H1 (cell line): ENCODE data around the gene EZH2. TPM values are rescaled to one million over a fixed set of nuclear protein-coding genes. Genes with fewer than 3 reads are reported as not detected.

Source experiments
- CTCF ChIA-PET: fragments of 300-600 bp; sonication (Branson Sonifier 250); formaldehyde crosslinking; loops from one replicate; lab custom pipeline; 2021; ENCODE audit not compliant: partially characterized antibody; lab: Charles Lee
- POLR2A ChIA-PET: fragments of 300-600 bp; sonication (Branson Sonifier 250); formaldehyde crosslinking; loops from one replicate; lab custom pipeline; 2021; ENCODE audit warnings: inconsistent platforms; ENCODE audit not compliant: partially characterized antibody; lab: Charles Lee
- DNase-seq, 2 experiments: peaks; one replicate each; pipeline versions ENCODE4 v3.0.0 to v3.0.0-alpha.2; 2010 to 2022; ENCODE audit warnings: low spot score in 2 of 2, low read depth in 1 of 2, mixed read lengths in 1 of 2
- FAIRE-seq: peaks from 2 replicates; lab custom pipeline; 2011; peaks lifted over from hg19 to GRCh38; lab: Jason Lieb, UNC
- H2AFZ ChIP-seq: 2 replicates; pipeline ENCODE4 v1.8.1; 2012; ENCODE audit warnings: low read length, inconsistent platforms
- H2AK5ac ChIP-seq: 2 replicates; pipeline ENCODE4 v1.6.1; 2013; ENCODE audit warnings: low read depth, low read length
- H2BK120ac ChIP-seq: replicated peaks from 2 replicates; pipeline ENCODE3; 2013; ENCODE audit warnings: low read depth, low read length, inconsistent platforms
- H2BK12ac ChIP-seq: 2 replicates; pipeline ENCODE4 v1.6.1; 2013; ENCODE audit warnings: low read depth, low read length
- H2BK15ac ChIP-seq: 2 replicates; pipeline ENCODE4 v1.6.1; 2013; ENCODE audit warnings: low read length
- H2BK20ac ChIP-seq: 2 replicates; pipeline ENCODE4 v1.6.1; 2013; ENCODE audit warnings: low read length
- H2BK5ac ChIP-seq: 2 replicates; pipeline ENCODE4 v1.6.1; 2013; ENCODE audit warnings: low read depth, low read length
- H3K14ac ChIP-seq: 2 replicates; pipeline ENCODE4 v1.6.1; 2013; ENCODE audit warnings: inconsistent platforms; ENCODE audit not compliant: insufficient read length
- H3K18ac ChIP-seq: 2 replicates; pipeline ENCODE4 v1.6.1; 2013; ENCODE audit warnings: low read length; ENCODE audit errors: extremely low read depth
- H3K23ac ChIP-seq: 2 replicates; pipeline ENCODE4 v1.6.1; 2013; ENCODE audit warnings: inconsistent platforms; ENCODE audit not compliant: insufficient read length
- H3K23me2 ChIP-seq: 2 replicates; pipeline ENCODE4 v1.6.1; 2013; ENCODE audit warnings: low read depth, low read length
- H3K27ac ChIP-seq: 2 replicates; pipeline ENCODE4 v1.6.1; 2011; ENCODE audit warnings: low read depth, low read length, inconsistent platforms
- H3K27me3 ChIP-seq, 4 experiments: replicated peaks in 1 of 4; 1 replicate in 1 of 4; 2 replicates in 3 of 4; pipeline versions ENCODE4 v1.6.1 to v1.8.1; 2011 to 2013; ENCODE audit warnings: low read length in 3 of 4, mild to moderate bottlenecking in 3 of 4, inconsistent platforms in 2 of 4, mixed read lengths in 2 of 4, moderate library complexity in 1 of 4; ENCODE audit not compliant: control insufficient read depth in 3 of 4, insufficient read depth in 3 of 4; ENCODE audit errors: extremely low read depth in 1 of 4
- H3K36me3 ChIP-seq, 4 experiments: 2 replicates each; pipeline versions ENCODE4 v1.6.1 to v1.8.1; 2011 to 2013; ENCODE audit warnings: mild to moderate bottlenecking in 4 of 4, low read length in 3 of 4, moderate library complexity in 2 of 4, control low read depth in 1 of 4, inconsistent platforms in 1 of 4; ENCODE audit not compliant: insufficient read depth in 4 of 4, control insufficient read depth in 2 of 4
- H3K4ac ChIP-seq: replicated peaks from 2 replicates; pipeline ENCODE3; 2013; ENCODE audit warnings: low read length, low read depth, mixed read lengths, inconsistent platforms; ENCODE audit not compliant: insufficient read length
- H3K4me1 ChIP-seq, 4 experiments: replicated peaks in 1 of 4; 1 replicate in 1 of 4; 2 replicates in 3 of 4; pipeline versions ENCODE4 v1.6.1 to v1.8.1; 2011 to 2013; ENCODE audit warnings: low read length in 3 of 4, inconsistent platforms in 2 of 4, mixed read lengths in 1 of 4; ENCODE audit not compliant: insufficient read depth in 4 of 4, control insufficient read depth in 3 of 4
- H3K4me2 ChIP-seq, 2 experiments: 2 replicates each; pipeline versions ENCODE4 v1.6.1 to v1.8.1; 2011 to 2013; ENCODE audit warnings: low read depth in 2 of 2, low read length in 2 of 2, control low read depth in 1 of 2, inconsistent platforms in 1 of 2, mild to moderate bottlenecking in 1 of 2; ENCODE audit not compliant: insufficient read depth in 1 of 2
- H3K4me3 ChIP-seq, 4 experiments: fragments of 200-600, 300-600 bp in 1 of 4; sonication (generic), shearing (Covaris generic), sonication (Bioruptor Twin) in 1 of 4; 2 replicates each; pipeline versions ENCODE4 v1.5.1 to v1.8.1; 2011 to 2016; ENCODE audit warnings: low read length in 4 of 4, low read depth in 3 of 4, control low read depth in 2 of 4, inconsistent platforms in 2 of 4, mild to moderate bottlenecking in 2 of 4, mixed read lengths in 1 of 4, moderate library complexity in 1 of 4; ENCODE audit not compliant: insufficient read depth in 2 of 4; ENCODE audit errors: extremely low read depth in 1 of 4
- H3K56ac ChIP-seq: replicated peaks from 2 replicates; pipeline ENCODE3; 2013; ENCODE audit warnings: low read depth, mild to moderate bottlenecking, mixed read lengths, low read length, inconsistent platforms; ENCODE audit not compliant: insufficient read length
- H3K79me1 ChIP-seq: 2 replicates; pipeline ENCODE4 v1.6.1; 2013; ENCODE audit warnings: low read depth, low read length, control low read depth
- H3K79me2 ChIP-seq, 2 experiments: 2 replicates each; pipeline versions ENCODE4 v1.6.1 to v1.8.1; 2012 to 2013; ENCODE audit warnings: low read length in 2 of 2, mild to moderate bottlenecking in 2 of 2, inconsistent platforms in 1 of 2; ENCODE audit not compliant: insufficient read depth in 2 of 2, control insufficient read depth in 1 of 2
- H3K9ac ChIP-seq, 4 experiments: replicated peaks in 1 of 4; 1 replicate in 1 of 4; 2 replicates in 3 of 4; pipeline versions ENCODE4 v1.6.1 to v1.8.1; 2011 to 2013; ENCODE audit warnings: low read depth in 3 of 4, low read length in 3 of 4, control low read depth in 2 of 4, mild to moderate bottlenecking in 2 of 4, moderate library complexity in 2 of 4, inconsistent platforms in 1 of 4; ENCODE audit errors: extremely low read depth in 1 of 4
- H3K9me3 ChIP-seq, 2 experiments: 2 replicates each; pipeline versions ENCODE4 v1.6.1 to v1.8.1; 2012 to 2013; ENCODE audit warnings: mild to moderate bottlenecking in 2 of 2, moderate library complexity in 2 of 2, control low read depth in 1 of 2, inconsistent platforms in 1 of 2, low read depth in 1 of 2, low read length in 1 of 2, mixed read lengths in 1 of 2; ENCODE audit not compliant: insufficient read depth in 2 of 2
- H4K20me1 ChIP-seq, 2 experiments: replicated peaks in 1 of 2; 2 replicates each; pipeline versions ENCODE3 to v1.8.1; 2011 to 2013; ENCODE audit warnings: inconsistent platforms in 2 of 2, low read length in 2 of 2, mild to moderate bottlenecking in 1 of 2; ENCODE audit not compliant: insufficient read depth in 2 of 2, control insufficient read depth in 1 of 2
- H4K5ac ChIP-seq: 2 replicates; pipeline ENCODE4 v1.6.1; 2013; ENCODE audit warnings: low read length, low read depth, mixed read lengths, inconsistent platforms; ENCODE audit not compliant: insufficient read length
- H4K8ac ChIP-seq: 2 replicates; pipeline ENCODE4 v1.8.0; 2013; ENCODE audit warnings: mild to moderate bottlenecking, moderate library complexity, low read length, inconsistent platforms; ENCODE audit not compliant: insufficient read depth; ENCODE audit errors: extremely low read depth
- H4K91ac ChIP-seq: replicated peaks from 2 replicates; pipeline ENCODE3; 2013; ENCODE audit warnings: low read length, mixed read lengths, inconsistent platforms; ENCODE audit not compliant: insufficient read length
- ATF3 ChIP-seq: IDR thresholded peaks from 2 replicates; pipeline ENCODE4 v1.6.1; 2011; ENCODE audit warnings: low read depth, mild to moderate bottlenecking, low read length; ENCODE audit not compliant: insufficient read depth
- CHD2 ChIP-seq: IDR thresholded peaks from 2 replicates; pipeline ENCODE4 v1.6.1; 2012; ENCODE audit warnings: low read length, improper control_type of control experiment
- SP4 ChIP-seq: IDR thresholded peaks from 2 replicates; pipeline ENCODE4 v1.6.1; 2012; ENCODE audit warnings: low read length, inconsistent platforms
- WGBS, 2 experiments: shearing (Covaris generic) in 1 of 2; methylation state at CpG; one replicate each; pipeline versions ENCODE4 v1.1.6 to v1.1.7; 2013 to 2015; ENCODE audit warnings: low lambda C conversion rate in 2 of 2, mixed read lengths in 2 of 2, inconsistent platforms in 1 of 2, low coverage in 1 of 2, missing lambda C conversion rate in 1 of 2; ENCODE audit not compliant: insufficient replicate concordance in 2 of 2, insufficient coverage in 1 of 2, insufficient read length in 1 of 2; ENCODE audit errors: extremely low coverage in 1 of 2, missing lambda C conversion rate in 1 of 2; 5-methylcytosine and 5-hydroxymethylcytosine counted together
- polyA plus RNA-seq, 7 experiments: library from polyadenylated mRNA; depleted of rRNA in 3 of 7; stranded (reverse) in 5 of 7; unstranded in 2 of 7; fragments of >200 nt in 5 of 7; fragments of 200-250 nt in 2 of 7; gene quantifications; 1 replicate in 5 of 7; 2 replicates in 1 of 7; 4 replicates in 1 of 7; pipeline versions ENCODE4 v1.2.1 to v1.2.3, GENCODE V29; 2011 to 2013; ENCODE audit warnings: missing spikeins in 2 of 7, mixed read lengths in 2 of 7
- total RNA-seq: library from RNA; stranded (reverse); fragmentation: NEBNext Ultra II Directional; extraction: Animal tissue kit (Norgen Biotek cat#: 25700); gene quantifications from 2 replicates; pipeline ENCODE4 v1.2.1, GENCODE V29; 2021

The EZH2 gene
- total and polyA plus RNA-seq, 2 of the 8 experiments (the other 6 are each of a cell fraction or from before 2014, with no cell fraction given): 28.9 to 49.0 TPM

GRCh38 chr7:148804343-148805235 is 79.5 kb downstream of the EZH2 start:
- ChIA-PET CTCF (interaction anchor here (0.6 to 1.4 kb wide), 7 partner anchors 10 to 614 kb away, joined by 3 to 4 read pairs (median 3); no protein-coding TSS in a partner anchor), POLR2A (interaction anchor here (0.6 to 1.3 kb wide), 2 partner anchors 17 to 163 kb away, joined by 3 to 4 read pairs; no protein-coding TSS in a partner anchor)
- Histone ChIP-seq H2BK12ac (no peak overlapping the region), H3K4ac (no peak overlapping the region), H2BK120ac (no peak overlapping the region), H3K56ac (no peak overlapping the region), H3K79me2 (no peaks in the 10 kb centered on the region), H3K9ac (no peak overlapping the region), H3K27me3 (no peaks in the 10 kb centered on the region), H3K23me2 (no peaks in the 10 kb centered on the region), H4K8ac (no peak overlapping the region), H3K9me3 (no peaks in the 10 kb centered on the region), H3K79me1 (no peaks in the 10 kb centered on the region), H4K20me1 (peaks cover 0 to 2% of the 10 kb centered on the region in 2 experiments), H2BK20ac (no peak overlapping the region), H3K4me2 (no peak overlapping the region), H3K27ac (no peak overlapping the region), H4K91ac (no peak overlapping the region), H3K4me1 (peaks cover 0 to 8% (median 7%) of the 10 kb centered on the region in 4 experiments; a peak in 6 of 7 replicates), H2AK5ac (no peak overlapping the region), H2BK5ac (no peak overlapping the region), H2BK15ac (no peak overlapping the region), H2AFZ (no peak overlapping the region), H3K23ac (no peak overlapping the region), H3K4me3 (no peak overlapping the region), H3K36me3 (peaks cover 4 to 49% (median 25%) of the 10 kb centered on the region in 4 experiments; a peak in 7 of 8 replicates), H3K18ac (no peak overlapping the region), H3K14ac (no peak overlapping the region), H4K5ac (no peak overlapping the region)
- FAIRE-seq (no peak), DNase-seq (no peak)
- WGBS, 2 experiments: 83% methylated on average over 10 of the region's 10 CpGs; no CpG with 5 or more reads in 1 of the 2 experiments
- TF ChIP-seq SP4 (no peak), ATF3 (no peak), CHD2 (no peak)
